Nephron (organoid): ENCODE measurements around the gene ME3.
A peak's percentile ranks its signal among the peaks of the same experiment; 100 is the strongest.
"Not testable (repeated sequence)": the region's sequence is repeated elsewhere in the genome, so short reads cannot be mapped to it uniquely, and the experiment has no call there.

Experiments used
- H3K27ac Mint-ChIP-seq, 3 experiments: 2 replicates each; pipeline ENCODE4 v1.8.0; 2020; ENCODE audit warnings: mixed read lengths in 3 of 3, mild to moderate bottlenecking in 2 of 3, moderate library complexity in 1 of 3
- H3K27me3 Mint-ChIP-seq: 2 replicates; pipeline ENCODE4 v1.8.0; 2021; ENCODE audit warnings: low read depth, mild to moderate bottlenecking, moderate library complexity, mixed read lengths
- H3K36me3 Mint-ChIP-seq: 2 replicates; pipeline ENCODE4 v1.8.0; 2020; ENCODE audit warnings: low read depth, mixed read lengths
- H3K4me1 Mint-ChIP-seq: 2 replicates; pipeline ENCODE4 v1.8.0; 2020; ENCODE audit warnings: mixed read lengths
- H3K4me3 Mint-ChIP-seq, 3 experiments: 2 replicates each; pipeline ENCODE4 v1.8.0; 2020; ENCODE audit warnings: mild to moderate bottlenecking in 3 of 3, mixed read lengths in 3 of 3, moderate library complexity in 2 of 3
- H3K9me3 Mint-ChIP-seq: 2 replicates; pipeline ENCODE4 v1.8.0; 2020; ENCODE audit warnings: mixed read lengths
- CTCF ChIP-seq, 3 experiments: fragments of 200-600 bp; sonication (generic); IDR thresholded peaks; one replicate each; pipeline ENCODE4 v1.5.0; 2021; ENCODE audit warnings: antibody characterized with exemption in 3 of 3; ENCODE audit not compliant: unreplicated experiment in 3 of 3

Gene ME3

GRCh38 chr11:86550757-86551156 is 121.7 kb downstream of the ME3 start:
- Mint-ChIP-seq H3K36me3 (no peaks in the 10 kb centered on the region), H3K4me3 (no peak overlapping the region), H3K27me3 (no peaks in the 10 kb centered on the region), H3K4me1 (peaks cover 53% of the 10 kb centered on the region), H3K9me3 (peaks cover 4% of the 10 kb centered on the region), H3K27ac (peak overlapping the region in 2 of 3 experiments; percentile 61 to 85)
- no peak for TF ChIP-seq CTCF (IDR thresholded peaks at IDR 0.05; ENCODE audit: unreplicated experiment in 3 of 3)

GRCh38 chr11:86548271-86548917 is 124.0 kb downstream of the ME3 start:
- no peak for TF ChIP-seq CTCF (IDR thresholded peaks at IDR 0.05; ENCODE audit: unreplicated experiment in 3 of 3)
- peak overlapping the region; percentile 74 to 87 (median 87) for H3K27ac Mint-ChIP-seq
- peaks cover 40% of the 10 kb centered on the region for H3K4me1 Mint-ChIP-seq
- no peaks in the 10 kb centered on the region for H3K27me3 Mint-ChIP-seq
- peaks cover 10% of the 10 kb centered on the region for H3K9me3 Mint-ChIP-seq
- H3K36me3 Mint-ChIP-seq, result no peaks in the 10 kb centered on the region
- H3K4me3 Mint-ChIP-seq, result no peak overlapping the region

GRCh38 chr11:86547727-86548126 is 124.7 kb downstream of the ME3 start:
- TF ChIP-seq CTCF (IDR thresholded peaks at IDR 0.05; ENCODE audit: unreplicated experiment in 3 of 3), result no peak
- H3K27ac Mint-ChIP-seq, result peak overlapping the region; percentile 74 to 87 (median 87)
- no peaks in the 10 kb centered on the region for H3K36me3 Mint-ChIP-seq
- no peak overlapping the region for H3K4me3 Mint-ChIP-seq
- peaks cover 40% of the 10 kb centered on the region for H3K4me1 Mint-ChIP-seq
- peaks cover 13% of the 10 kb centered on the region for H3K9me3 Mint-ChIP-seq
- H3K27me3 Mint-ChIP-seq, result no peaks in the 10 kb centered on the region

- H3K9me3 Mint-ChIP-seq, result peaks cover 18% of the 10 kb centered on the region
- H3K27ac Mint-ChIP-seq, H3K4me1 Mint-ChIP-seq, H3K4me3 Mint-ChIP-seq, H3K27me3 Mint-ChIP-seq, H3K36me3 Mint-ChIP-seq: not testable (repeated sequence)
Measured at GRCh38 chr11:86541299-86541698, 131.1 kb downstream of the ME3 start.

- H3K4me1 Mint-ChIP-seq, result no peaks in the 10 kb centered on the region
- TF ChIP-seq CTCF (IDR thresholded peaks at IDR 0.05; ENCODE audit: unreplicated experiment in 3 of 3), result no peak
- no peaks in the 10 kb centered on the region for H3K27me3 Mint-ChIP-seq
- H3K27ac Mint-ChIP-seq, result no peak overlapping the region
- H3K4me3 Mint-ChIP-seq, result no peak overlapping the region
- peaks cover 5% of the 10 kb centered on the region for H3K36me3 Mint-ChIP-seq
- peaks cover 11% of the 10 kb centered on the region for H3K9me3 Mint-ChIP-seq
Measured at GRCh38 chr11:86538223-86538548, 134.2 kb downstream of the ME3 start.

GRCh38 chr11:86537541-86538222 is 134.7 kb downstream of the ME3 start:
- Mint-ChIP-seq H3K27ac (no peak overlapping the region), H3K36me3 (peaks cover 5% of the 10 kb centered on the region), H3K4me3 (no peak overlapping the region), H3K9me3 (peaks cover 8% of the 10 kb centered on the region), H3K27me3 (no peaks in the 10 kb centered on the region), H3K4me1 (no peaks in the 10 kb centered on the region)
- peak in 2 of 3 experiments; percentile 8 to 28 for TF ChIP-seq CTCF (IDR thresholded peaks at IDR 0.05; ENCODE audit: unreplicated experiment in 3 of 3)
